ENCODE measurements around the gene KDM4C. TPM values are rescaled to one million over a fixed set of nuclear protein-coding genes. Genes with fewer than 3 reads are reported as not detected.
"Not testable (repeated sequence)": the region's sequence is repeated elsewhere in the genome, so short reads cannot be mapped to it uniquely, and the experiment has no call there.

The KDM4C gene
- total RNA-seq, 1 donor from 2014 or later = 14.2 TPM

DNA sequence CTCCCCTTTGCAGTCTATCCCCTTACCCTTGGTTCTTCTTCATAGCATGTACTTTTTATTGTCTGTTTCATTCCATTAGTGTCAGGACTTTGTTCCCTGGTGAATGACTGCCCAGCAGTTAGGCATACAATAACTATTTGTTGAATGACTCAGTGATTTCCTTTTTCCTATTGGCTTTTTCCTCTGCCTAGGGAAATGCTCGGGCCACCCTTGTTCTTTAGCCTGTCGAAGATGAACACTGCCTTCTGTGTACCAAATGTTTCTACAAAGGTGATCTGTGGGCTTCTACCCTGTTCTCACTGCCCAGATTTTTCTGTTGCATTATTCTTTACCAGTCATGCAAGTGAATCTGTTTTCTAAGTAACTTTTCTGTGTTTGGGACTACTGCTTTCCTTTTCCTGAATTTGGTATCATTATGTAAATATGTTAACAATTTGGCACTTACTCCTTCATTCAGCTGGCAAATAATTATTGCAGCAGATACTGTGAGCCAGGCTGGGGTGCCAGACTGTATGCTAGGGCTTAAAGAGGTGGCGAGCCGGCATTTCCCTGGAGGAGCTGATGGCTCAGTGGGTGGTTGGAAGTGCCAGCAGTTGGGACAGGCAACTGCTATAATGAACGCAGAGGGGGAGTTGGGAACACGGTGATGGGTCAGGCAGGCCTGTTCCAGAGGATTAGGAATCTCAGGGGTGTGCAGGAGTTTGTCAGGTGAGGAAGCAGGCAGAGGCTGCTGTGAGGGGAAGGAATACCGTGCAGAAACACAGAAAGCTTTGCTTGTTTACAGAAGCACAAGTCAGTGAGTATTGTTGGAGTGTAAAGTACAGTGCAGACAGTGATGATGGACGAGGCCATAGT, 30.6 kb downstream of the KDM4C start:
- intact Hi-C loops (cut with micrococcal nuclease) = no loop called here
- peak; percentile 71 for ATAC-seq
- DNase-seq = no peak

DNA sequence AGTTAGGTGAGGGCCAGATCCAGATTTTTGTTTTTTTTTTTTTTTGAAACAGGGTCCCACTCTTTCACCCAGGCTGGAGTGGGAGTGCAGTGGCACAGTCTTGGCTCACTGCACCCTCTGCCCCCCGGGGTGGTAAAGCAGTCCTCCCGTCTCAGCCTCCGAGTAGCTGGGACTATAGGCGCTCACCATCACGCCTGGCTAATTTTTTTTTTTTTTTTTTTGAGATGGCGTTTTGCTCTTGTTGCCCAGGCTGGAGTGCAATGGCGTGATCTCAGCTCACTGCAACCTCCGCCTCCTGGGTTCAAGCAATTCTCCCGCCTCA, 31.2 kb downstream of the KDM4C start:
- DNase-seq; intact Hi-C loops (cut with micrococcal nuclease); ATAC-seq: not testable (repeated sequence)

DNA sequence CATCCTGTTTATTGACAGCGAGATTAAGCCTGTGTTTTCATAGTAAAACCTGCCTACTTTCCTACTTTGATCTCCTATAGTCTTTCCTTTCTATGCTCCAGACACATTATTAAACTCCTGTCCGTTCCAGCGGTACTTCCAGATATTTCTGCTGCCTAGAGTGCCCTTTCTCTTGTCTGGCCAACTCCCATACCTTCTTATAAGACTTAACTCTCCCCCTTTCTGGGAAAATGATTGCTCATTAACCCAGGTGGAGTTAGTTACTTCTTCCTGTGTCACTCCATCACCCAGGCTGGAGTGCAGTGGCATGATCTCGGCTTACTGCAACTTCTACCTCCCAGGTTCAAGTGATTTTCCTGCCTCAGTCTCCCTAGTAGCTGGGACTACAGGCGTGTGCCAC, 33.1 kb downstream of the KDM4C start:
- no peak for ATAC-seq
- no peak for DNase-seq
- intact Hi-C loops (cut with micrococcal nuclease) = no loop called here

DNA sequence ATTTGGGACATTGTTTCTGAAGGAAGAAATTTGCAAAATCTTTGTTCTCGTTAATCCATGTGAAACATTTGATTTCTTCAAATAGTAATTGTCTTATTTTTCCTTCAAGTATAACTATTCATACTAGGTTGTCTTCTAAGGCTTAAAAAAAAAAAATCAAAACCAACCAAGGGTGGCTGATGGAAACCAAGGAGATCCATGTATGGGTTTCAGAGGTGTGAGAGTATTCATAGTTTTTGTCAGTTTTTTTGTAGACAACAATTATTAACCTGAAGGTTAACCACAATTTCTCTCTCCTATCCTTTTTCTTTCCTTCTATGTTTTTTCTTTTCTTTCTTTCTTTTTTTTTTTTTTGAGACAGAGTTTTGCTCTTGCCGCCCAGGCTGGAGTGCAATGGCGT, 35.4 kb downstream of the KDM4C start:
- intact Hi-C loops (cut with micrococcal nuclease) = no loop called here
- no peak for DNase-seq

DNA sequence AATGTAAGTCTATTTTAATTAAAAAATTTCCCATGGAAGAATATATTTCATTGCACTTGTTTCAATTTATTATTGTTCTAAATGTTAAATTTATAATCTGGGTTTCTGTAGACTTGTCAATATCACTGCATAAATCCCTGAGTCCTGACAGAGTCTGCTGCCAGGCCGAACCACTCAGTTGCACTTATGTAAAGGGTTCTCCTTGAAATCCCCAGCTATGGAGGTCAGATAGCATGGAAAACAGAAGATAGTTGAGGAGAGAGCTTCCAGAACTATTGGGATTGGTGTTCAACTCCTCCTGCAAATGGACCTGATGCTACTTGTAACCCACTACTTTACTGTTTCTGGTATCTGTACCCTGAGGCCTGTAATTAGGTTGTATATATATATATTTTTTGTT, 37.2 kb downstream of the KDM4C start:
- DNase-seq (no peak), ATAC-seq (peak; percentile 83)
- intact Hi-C loops (cut with micrococcal nuclease) = no loop called here

More for the DNA sequence above, 35.4 kb downstream of the KDM4C start:
- ATAC-seq = no peak

DNA sequence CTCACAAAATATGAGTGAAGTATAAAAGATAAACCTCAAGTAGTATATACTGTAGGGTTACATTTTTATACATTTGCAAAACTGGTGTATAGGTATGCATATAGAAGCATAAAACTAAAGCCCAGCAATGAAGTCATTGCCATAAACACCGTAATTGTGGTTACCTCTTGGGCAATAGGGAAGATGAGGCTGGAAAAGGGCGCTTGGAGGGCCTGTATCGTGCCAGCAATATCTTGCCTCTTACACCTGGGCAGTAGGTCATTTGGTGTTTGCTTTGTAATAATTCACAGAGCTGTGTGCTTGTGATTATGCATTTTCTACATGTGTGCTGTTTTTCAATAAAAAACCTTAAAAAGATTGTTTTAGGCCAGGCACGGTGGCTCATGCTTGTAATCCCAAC, 45.2 kb downstream of the KDM4C start:
- intact Hi-C loops (cut with micrococcal nuclease) = no loop called here
- ATAC-seq (no peak), DNase-seq (no peak)

DNA sequence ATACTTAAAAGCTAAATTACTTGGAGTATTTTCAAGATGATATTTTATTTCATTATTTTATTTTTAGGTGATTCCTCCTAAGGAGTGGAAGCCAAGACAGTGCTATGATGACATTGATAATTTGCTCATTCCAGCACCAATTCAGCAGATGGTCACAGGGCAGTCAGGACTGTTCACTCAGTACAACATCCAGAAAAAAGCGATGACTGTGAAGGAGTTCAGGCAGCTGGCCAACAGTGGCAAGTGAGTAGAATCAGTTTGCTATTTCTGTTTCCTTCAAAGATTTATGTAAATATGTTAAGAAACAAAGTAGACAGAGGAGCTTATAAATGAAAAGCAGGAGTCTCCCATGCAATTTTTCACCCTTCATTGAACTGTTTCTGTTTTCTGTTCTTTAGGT, 47.8 kb downstream of the KDM4C start:
- DNase-seq (peak; percentile 42), ATAC-seq (peak; percentile 57)
- intact Hi-C loops (cut with micrococcal nuclease) = no loop called here

DNA sequence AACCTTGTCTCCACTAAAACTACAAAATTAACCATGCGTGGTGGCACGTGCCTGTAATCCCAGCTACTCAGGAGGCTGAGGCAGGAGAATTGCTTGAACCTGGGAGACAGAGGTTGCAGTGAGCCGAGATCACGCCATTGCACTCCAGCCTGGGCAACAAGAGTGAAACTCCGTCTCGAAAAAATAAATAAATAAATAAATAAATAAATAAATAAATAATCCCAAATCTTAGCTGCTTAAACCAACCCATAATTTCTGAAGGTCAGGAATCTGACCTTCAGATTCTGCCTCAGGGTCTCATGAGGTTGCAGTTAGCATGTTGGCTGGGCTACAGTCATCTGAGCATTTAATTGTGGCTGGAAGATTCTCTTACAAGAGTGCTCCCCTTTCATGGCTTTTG, 48.5 kb downstream of the KDM4C start:
- ATAC-seq; intact Hi-C loops (cut with micrococcal nuclease); DNase-seq: not testable (repeated sequence)

DNA sequence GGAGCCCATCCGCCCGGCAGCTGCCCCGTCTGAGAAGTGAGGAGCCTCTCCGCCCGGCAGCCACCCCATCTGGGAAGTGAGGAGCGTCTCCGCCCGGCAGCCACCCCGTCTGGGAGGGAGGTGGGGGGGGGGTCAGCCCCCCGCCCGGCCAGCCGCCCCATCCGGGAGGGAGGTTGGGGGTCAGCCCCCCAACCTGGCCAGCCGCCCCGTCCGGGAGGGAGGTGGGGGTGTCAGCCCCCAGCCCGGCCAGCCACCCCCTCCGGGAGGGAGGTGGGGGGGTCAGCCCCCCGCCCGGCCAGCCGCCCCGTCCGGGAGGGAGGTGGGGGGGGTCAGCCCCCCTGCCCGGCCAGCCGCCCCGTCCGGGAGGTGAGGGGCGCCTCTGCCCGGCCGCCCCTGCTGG, 49.9 kb downstream of the KDM4C start:
- DNase-seq; ATAC-seq; intact Hi-C loops (cut with micrococcal nuclease): not testable (repeated sequence)

DNA sequence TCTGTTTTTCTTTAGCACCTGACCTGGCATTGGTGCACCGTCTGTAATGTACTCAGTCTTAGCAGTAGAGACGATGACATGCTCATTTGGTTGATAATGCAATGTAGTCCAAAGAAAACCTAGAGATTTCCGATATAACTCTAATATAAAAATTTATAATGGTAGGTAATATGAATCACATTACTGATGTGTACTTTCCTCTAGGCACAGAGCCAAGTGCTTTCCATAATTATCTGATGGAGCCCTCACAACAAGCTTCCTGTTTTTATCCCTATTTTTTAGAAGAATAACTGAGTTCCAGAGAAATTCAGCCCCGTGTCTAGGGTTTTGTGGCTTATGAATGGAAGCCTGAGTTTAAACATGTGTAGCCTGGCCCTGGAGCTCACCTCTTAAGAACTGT, 53.7 kb downstream of the KDM4C start:
- intact Hi-C loops (cut with micrococcal nuclease) = no loop called here
- DNase-seq = no peak
- ATAC-seq = no peak

DNA sequence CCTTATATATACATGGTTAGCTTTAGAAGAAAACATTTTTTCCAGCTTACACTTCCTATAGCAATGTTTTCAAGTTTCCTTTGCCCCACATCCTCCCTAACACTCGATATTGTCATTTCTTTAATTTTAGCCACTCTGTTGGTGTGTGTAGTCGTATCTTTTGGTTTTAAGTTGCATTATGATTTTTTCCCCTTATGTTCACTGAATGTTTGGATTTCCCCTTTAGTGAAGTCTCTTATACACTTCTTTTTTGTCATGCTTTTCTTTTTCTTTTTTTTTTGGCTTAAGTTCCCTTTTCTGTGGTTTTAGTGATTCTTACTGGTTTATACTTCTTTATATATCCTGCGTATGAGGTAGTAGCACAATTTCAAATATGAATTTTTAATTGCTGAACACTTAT, 58.8 kb downstream of the KDM4C start:
- ATAC-seq = no peak
- intact Hi-C loops (cut with micrococcal nuclease) = no loop called here
- no peak for DNase-seq

DNA sequence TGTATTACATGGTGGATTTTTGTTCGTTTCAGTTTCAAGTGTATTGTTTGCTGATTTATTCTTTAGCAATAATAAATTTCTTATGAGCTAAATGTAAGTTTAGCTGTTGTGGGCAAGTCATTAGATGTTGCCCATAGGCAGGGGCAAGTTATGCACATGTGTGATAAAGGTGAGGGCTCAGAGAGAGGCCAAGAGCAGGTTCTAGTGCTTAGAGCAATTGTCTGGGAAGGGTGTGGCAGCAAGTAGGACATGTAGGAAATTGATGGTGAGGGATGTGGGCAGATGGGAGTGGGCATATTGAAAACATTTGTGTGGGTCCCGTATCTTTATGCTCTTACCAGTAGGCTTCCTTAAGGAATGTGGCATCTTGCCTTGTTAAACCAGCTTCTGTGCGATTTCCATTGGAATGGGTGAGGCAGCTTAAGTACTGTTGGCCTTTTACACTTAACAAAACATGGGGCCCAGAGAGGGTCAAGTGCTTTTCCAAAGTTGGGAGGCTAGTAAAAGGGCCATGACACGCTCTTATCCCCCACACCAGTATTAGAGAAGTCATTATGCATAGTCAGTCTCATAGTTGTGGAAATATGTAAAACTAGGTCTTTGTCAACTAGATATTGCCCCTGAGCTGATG, 60.6 kb downstream of the KDM4C start:
- intact Hi-C loops (cut with micrococcal nuclease) = no loop called here
- ATAC-seq = no peak

DNA sequence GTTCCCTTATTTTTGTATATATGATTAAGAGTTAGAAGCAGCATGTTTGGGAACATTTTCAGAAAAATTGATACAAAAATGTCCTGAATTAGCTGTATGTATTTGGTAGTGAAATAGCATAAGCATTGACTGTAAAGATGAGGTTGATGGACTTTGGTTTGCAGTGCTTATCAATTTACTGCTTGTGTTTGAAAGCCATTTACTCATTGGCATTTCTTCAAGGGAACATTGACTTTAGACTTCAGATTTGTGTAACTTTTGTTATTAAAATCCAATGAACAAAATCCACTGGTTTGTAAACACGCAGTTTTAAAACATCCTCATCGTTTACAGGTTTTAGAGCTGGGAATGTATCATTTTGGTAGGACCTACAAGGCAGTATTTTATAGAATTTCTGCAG, 61.3 kb downstream of the KDM4C start:
- intact Hi-C loops (cut with micrococcal nuclease) = no loop called here
- DNase-seq (no peak), ATAC-seq (no peak)

More for the DNA sequence above, 60.6 kb downstream of the KDM4C start:
- no peak for DNase-seq

DNA sequence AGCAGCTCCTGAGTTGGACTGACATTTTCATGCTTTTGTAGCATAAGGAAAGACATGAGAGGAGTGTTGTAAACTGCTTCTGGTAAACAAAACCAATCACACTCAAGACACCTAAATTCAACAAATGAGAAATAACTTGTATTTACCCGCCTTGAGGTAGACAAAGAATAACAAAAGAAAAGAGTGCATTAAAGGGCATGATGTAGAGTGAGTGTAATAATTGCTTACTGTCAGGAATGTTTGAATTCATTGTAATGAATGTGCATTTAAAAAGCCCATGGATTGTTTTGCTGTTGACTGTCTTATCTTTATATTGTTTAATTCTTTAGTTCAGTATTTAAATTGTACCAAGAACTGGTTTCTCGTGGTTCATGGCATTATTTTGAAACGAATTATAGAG, 61.8 kb downstream of the KDM4C start:
- DNase-seq (no peak), ATAC-seq (no peak)
- intact Hi-C loops (cut with micrococcal nuclease) = no loop called here

DNA sequence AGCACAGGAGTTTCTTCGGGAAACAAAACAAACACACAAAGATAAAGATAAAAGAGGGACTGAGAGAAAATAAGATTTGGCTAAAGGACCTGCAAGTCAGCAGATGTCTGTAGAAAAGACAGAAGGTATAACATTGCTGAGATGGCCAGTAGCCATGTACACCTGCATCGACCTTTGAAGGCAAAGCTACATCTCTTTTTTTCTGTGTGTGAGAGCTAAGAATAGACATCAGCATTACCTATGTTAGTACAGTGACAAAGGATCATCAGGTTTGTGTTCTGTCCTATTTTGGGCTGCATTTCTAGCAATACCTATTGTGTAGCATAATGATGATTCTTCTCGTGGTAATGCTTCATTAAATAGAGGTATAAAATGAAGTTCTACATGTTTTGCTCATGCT, 64.9 kb downstream of the KDM4C start:
- no peak for DNase-seq
- ATAC-seq = no peak
- intact Hi-C loops (cut with micrococcal nuclease) = no loop called here

DNA sequence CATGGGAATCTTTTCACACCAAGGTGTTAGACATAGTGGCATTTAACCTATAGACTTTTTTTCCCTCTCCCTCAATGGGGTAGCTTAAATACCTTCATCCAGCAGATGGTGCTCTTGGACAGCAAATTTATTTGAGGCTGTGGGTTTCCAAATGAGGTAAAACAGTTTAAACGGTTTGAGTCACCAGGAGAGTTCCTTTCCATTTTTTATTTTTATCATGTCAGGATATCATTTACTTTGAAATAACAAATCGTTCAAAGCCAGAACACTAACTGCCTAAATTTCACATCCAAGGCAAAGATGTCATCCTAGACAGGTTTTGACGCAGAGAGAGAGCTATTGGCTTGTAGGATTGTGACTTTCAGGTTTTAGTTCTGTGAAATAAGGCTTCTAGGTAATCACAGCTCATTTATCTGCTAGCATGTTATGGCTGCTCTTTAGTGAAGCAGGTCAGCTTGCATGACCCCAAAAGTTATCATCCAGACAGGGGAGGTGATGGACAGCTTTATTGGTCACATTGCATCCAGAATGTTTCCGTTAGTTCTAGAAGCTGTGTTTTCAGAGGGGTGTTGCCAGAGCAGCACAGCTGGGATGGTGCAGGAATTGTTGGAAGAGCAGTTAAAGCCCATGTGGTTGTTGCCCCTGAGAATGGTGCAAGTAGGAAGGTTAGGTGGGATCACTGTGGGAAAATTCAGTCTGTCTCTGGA, 69.8 kb downstream of the KDM4C start:
- no peak for DNase-seq
- intact Hi-C loops (cut with micrococcal nuclease) = no loop called here
- ATAC-seq = peak; percentile 25

DNA sequence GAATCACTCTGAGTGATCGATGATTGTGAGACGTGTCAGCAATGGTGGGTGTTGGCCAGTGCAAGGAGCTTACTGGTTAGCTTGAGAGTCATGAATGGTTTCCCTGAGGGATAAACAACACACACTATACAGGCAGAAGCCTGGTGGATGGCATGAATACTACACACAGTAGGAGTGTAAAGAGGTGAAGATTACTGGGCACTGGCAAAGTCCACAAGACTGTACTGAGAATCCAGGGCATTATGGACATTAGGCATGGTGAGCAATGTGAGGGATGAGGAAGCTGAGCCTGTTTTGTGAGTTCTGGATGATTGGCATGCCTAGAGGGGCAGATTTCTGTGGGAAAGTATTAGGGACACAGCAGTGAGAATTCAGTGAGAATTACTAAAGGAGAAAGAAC, 71.3 kb downstream of the KDM4C start:
- ATAC-seq (no peak), DNase-seq (no peak)
- intact Hi-C loops (cut with micrococcal nuclease) = no loop called here

DNA sequence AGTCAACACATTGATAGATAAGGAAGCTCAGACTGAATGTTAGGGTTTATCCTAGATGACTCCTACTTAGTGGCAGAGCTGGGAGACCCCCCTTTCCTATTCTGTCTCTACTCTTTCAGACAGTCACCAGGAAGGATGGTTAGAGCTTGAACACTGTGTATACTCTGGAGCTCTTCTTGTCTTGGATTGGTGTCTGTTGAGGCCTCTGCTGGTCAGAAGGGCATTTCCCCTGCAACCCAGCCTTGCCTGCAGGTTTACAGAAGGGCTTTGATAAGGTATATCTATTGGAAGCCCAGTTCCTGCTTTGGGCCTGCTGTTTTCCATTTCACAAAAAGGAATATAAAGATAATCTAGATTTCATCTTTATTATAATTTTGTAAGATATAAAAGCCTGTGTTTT, 71.8 kb downstream of the KDM4C start:
- DNase-seq (no peak), ATAC-seq (no peak)
- intact Hi-C loops (cut with micrococcal nuclease) = no loop called here

DNA sequence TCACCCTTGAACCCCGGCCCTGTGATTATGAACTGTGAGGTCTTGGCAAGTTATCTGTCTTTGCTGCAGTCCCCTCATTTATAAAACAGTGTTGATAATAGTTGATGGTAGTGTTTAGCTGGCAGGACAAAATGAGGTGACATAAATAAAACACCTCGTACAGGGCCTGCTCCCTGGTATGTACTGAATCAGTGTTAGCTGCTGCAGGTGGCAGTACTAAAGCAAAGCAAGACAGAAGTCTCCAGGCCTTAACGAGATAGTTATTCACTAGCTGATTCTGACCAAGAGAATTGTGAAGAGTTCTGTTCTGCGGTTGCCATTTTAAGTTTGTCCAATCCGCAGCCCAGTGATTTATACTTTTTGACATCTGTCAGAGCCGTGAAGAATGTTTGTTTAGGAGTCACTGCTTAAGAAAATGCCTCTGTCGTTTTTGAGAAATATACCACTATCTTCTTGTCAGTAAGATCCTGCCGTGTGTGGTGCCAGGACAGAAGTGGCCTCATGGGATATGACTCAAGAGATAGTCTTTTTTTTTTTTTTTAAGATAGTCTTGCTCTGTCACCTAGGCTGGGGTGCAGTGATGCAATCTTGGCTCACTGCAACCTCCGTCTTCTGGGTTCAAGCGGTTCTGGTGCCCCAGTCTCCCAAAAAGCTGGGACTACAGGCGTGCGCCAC, 75.9 kb downstream of the KDM4C start:
- intact Hi-C loops (cut with micrococcal nuclease) = no loop called here
- DNase-seq (no peak), ATAC-seq (peak; percentile 33)

DNA sequence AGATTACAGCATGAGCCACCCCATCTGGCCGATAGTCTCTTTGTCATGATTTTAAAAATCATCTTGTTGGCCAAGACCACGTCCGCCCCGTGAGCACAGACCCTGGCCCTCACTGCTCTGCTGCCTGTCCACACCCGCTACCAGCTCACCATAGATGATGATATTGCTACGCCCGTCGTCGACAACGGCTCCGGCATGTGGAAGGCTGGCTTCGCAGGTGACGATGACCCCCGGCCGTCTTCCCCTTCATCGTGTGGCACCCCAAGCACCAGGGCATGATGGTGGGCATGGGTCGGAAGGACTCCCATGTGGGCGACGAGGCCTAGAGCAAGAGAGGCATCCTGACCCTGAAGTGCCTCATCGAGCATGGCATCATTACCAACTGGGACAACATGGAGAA, 76.5 kb downstream of the KDM4C start:
- DNase-seq = no peak
- intact Hi-C loops (cut with micrococcal nuclease) = no loop called here
- no peak for ATAC-seq

Measured in left ventricle myocardium superior (tissue), 1 donor.